Measurements from ENCODE around the gene TRIM29.

TRIM29 gene, protein sequence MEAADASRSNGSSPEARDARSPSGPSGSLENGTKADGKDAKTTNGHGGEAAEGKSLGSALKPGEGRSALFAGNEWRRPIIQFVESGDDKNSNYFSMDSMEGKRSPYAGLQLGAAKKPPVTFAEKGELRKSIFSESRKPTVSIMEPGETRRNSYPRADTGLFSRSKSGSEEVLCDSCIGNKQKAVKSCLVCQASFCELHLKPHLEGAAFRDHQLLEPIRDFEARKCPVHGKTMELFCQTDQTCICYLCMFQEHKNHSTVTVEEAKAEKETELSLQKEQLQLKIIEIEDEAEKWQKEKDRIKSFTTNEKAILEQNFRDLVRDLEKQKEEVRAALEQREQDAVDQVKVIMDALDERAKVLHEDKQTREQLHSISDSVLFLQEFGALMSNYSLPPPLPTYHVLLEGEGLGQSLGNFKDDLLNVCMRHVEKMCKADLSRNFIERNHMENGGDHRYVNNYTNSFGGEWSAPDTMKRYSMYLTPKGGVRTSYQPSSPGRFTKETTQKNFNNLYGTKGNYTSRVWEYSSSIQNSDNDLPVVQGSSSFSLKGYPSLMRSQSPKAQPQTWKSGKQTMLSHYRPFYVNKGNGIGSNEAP

DNA sequence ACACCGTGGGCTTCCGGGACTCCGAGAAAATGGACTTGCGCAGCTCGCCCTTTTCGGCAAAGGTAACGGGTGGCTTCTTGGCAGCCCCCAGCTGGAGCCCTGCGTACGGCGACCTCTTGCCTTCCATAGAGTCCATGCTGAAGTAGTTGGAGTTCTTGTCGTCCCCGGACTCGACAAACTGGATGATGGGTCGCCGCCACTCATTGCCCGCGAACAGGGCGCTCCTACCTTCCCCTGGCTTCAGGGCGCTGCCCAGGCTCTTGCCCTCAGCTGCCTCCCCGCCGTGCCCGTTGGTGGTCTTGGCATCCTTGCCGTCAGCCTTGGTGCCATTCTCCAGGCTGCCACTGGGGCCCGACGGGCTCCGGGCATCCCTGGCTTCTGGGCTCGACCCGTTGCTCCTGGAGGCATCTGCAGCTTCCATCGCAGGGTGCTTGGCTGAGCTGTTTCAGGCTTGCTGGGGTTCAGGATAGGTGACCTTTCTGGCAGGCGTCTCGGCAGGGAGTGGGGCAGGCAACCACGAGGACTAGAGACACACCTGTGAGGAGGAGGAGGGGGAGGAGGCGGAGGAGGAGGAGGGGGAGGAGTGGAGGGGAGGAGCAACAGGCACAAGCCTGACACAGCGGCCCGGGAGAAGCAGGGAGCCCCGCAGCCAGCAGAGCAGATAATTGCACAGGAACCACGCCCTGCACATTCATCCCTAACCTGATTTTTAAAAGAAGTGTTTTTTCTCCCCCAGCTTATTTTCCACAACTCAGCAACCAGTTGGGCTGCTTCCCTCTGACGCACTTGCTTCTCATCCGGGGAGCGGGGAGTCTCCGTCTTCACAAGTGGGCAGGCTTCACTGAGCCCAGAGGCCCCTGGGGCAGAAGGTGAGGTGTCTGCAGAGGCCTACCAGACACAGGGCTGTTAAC, at the start of gene TRIM29:
Gene TRIM29, minus strand, starts transcription at position 503 of the 911 bp plus-strand sequence. Its CDS starts 82 bp downstream, at position 421.
- Histone ChIP-seq H3K36me3 (ENCODE audit: insufficient read depth, low read length) (no peaks in the 10 kb centered on the region), H3K27me3 (ENCODE audit: insufficient read depth, low read length) (peaks cover 29% of the 10 kb centered on the region), H2AFZ (ENCODE audit: low read depth, low read length) (no peak within 1 kb of the TSS), H3K4me1 (ENCODE audit: insufficient read depth, low read length) (no peaks in the 10 kb centered on the region), H3K4me3 (ENCODE audit: low read length) (no peak within 1 kb of the TSS), H3K9me3 (ENCODE audit: low read length) (no peaks in the 10 kb centered on the region)

DNA sequence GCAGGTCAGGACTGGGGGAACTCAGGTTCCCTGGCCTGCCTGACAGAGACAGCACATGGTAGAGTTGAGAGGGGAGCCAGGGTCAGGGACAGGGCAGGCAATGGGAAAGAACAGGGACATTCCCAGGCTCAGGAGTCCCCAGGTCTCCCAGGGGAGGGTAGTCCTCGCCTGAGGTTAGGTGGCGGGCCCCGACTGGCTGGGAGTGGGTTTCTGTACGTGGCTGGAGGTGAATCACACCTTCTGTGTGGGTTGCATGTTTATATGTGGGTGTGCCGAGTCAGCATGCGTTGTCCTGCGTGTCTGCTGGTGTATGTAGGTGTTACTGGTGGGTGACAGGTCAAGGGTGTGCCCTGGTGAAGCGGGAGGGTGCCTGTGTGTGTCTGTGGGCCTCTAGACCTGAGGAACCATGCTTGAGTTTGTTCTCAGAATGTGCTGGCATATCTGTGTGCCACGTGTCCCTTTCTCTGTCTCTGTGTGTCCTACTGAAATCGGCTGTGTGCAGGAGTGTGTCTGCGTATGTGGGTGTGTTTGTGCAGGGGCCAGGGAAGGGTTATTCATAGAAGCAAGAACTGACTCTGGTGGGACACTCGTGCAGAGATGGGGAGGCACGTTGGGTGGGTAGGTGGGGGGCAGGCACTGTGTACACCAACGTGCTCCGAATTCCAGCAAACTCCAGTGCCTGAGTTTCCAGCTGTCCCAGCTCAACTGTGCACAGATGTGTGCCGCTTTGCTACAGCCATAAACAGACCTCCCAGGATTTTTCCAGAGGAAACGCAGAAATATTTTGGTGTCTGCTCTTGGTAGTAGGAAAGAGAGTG, 49.1 kb upstream of the TRIM29 start:
- H3K36me3 ChIP-seq (ENCODE audit: insufficient read depth, low read length), result no peaks in the 10 kb centered on the region

DNA sequence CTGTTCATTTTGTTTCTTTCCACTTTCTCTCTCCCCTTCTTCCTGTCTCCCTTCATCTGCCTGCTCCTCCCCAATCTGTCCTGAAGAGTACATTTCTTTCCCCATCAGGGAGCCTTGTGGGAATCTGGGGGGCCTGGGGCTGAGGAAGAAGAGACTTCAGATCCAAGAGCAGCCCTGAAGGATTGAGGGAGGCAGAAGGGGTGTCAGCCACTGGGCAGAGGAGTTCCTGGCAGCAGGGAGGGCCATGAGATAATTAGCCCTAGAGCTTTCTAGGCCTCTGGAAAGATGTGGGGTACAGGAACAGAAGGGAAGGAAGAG, 48.5 kb upstream of the TRIM29 start:
- H3K4me1 ChIP-seq (ENCODE audit: insufficient read depth, low read length), result peaks cover 32% of the 10 kb centered on the region
- H2AFZ ChIP-seq (ENCODE audit: low read depth, low read length), result no peak overlapping the region
- peaks cover 4% of the 10 kb centered on the region for H3K9me3 ChIP-seq (ENCODE audit: low read length)
- H3K4me3 ChIP-seq (ENCODE audit: low read length), result no peak overlapping the region
- no peaks in the 10 kb centered on the region for H3K36me3 ChIP-seq (ENCODE audit: insufficient read depth, low read length)
- no peaks in the 10 kb centered on the region for H3K27me3 ChIP-seq (ENCODE audit: insufficient read depth, low read length)

More for the DNA sequence above, 49.1 kb upstream of the TRIM29 start:
- no peak overlapping the region for H2AFZ ChIP-seq (ENCODE audit: low read depth, low read length)
- H3K4me1 ChIP-seq (ENCODE audit: insufficient read depth, low read length), result peaks cover 27% of the 10 kb centered on the region
- peaks cover 4% of the 10 kb centered on the region for H3K9me3 ChIP-seq (ENCODE audit: low read length)
- no peak overlapping the region for H3K4me3 ChIP-seq (ENCODE audit: low read length)
- no peaks in the 10 kb centered on the region for H3K27me3 ChIP-seq (ENCODE audit: insufficient read depth, low read length)

DNA sequence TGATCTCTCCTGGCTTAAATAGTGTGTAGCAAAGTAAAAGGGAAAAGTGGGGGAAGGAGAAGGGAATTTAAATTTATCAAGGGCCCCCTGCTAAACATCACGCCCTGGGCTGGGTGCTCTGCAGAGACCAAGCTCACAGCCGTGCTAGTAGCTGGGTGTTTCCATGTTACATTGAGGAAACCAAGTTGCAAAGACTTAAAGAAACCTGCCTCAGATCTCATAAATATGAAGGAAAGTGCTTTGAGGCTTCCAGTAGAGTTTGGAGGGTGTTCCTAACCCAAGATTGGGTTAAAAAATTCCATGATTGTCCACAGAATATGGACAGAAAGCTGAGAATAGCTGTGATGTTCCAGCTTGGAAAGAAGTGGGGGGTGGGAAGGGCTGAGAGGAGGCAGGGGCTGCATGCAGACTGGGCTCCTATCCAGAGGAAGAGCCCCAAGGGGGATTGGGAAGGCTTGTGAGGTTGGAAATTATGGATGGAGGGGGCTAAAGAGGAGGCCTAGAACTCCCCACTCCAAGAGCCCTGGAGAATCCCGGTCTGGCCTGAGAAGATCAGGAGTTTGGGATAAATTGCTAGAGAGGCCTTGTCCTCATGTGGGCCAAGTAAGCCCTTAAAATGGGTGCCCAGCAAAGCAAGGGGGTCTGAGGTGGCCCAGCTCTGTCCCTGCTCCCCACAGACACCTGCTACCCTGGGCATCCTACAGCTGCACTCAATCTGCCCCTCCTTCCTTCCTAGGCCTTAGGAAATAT, 48.0 kb upstream of the TRIM29 start:
- no peaks in the 10 kb centered on the region for H3K36me3 ChIP-seq (ENCODE audit: insufficient read depth, low read length)
- H3K4me1 ChIP-seq (ENCODE audit: insufficient read depth, low read length), result peaks cover 38% of the 10 kb centered on the region
- H2AFZ ChIP-seq (ENCODE audit: low read depth, low read length), result no peak overlapping the region
- no peaks in the 10 kb centered on the region for H3K27me3 ChIP-seq (ENCODE audit: insufficient read depth, low read length)
- no peak overlapping the region for H3K4me3 ChIP-seq (ENCODE audit: low read length)
- H3K9me3 ChIP-seq (ENCODE audit: low read length), result peaks cover 4% of the 10 kb centered on the region

DNA sequence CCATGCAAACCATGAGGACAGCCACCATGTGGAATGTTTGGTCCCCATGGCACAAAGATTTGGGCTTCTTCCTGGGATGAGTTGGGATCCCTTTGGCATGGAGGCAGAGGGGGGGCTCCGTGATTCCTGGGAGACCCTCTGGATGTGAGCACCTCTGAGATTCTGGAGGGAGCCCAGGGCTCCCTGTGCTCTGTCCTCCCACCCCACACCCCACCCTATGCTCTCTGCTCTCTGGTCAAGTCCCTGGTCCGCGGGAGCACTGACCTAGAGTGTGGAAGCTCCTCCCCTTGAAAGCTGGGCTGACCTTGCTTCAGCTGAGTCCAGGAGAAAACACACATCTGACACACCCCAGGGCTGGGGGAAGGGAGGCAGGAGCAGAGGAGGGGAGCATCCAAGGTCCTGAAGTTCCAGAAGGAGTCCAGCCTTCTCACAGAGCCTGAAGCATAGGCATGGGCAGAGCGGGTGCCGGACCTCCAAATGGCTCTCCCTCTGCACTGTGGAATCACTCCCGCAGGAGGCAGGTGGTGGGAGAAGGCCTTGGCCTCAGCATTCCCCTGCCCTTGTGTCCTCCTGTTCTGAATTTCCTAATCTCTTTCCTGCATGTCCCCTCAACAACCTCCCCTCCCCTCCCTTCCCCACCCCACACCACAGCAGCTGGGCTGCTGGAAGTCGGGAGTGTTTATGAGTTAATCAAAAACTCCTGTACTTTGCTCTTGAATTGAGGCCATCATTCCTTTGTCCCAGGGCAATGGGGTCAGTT, 47.2 kb upstream of the TRIM29 start:
- H3K36me3 ChIP-seq (ENCODE audit: insufficient read depth, low read length), result no peaks in the 10 kb centered on the region
- no peak overlapping the region for H3K4me3 ChIP-seq (ENCODE audit: low read length)
- no peaks in the 10 kb centered on the region for H3K27me3 ChIP-seq (ENCODE audit: insufficient read depth, low read length)
- H3K4me1 ChIP-seq (ENCODE audit: insufficient read depth, low read length), result peaks cover 45% of the 10 kb centered on the region
- H2AFZ ChIP-seq (ENCODE audit: low read depth, low read length), result no peak overlapping the region
- peaks cover 4% of the 10 kb centered on the region for H3K9me3 ChIP-seq (ENCODE audit: low read length)

DNA sequence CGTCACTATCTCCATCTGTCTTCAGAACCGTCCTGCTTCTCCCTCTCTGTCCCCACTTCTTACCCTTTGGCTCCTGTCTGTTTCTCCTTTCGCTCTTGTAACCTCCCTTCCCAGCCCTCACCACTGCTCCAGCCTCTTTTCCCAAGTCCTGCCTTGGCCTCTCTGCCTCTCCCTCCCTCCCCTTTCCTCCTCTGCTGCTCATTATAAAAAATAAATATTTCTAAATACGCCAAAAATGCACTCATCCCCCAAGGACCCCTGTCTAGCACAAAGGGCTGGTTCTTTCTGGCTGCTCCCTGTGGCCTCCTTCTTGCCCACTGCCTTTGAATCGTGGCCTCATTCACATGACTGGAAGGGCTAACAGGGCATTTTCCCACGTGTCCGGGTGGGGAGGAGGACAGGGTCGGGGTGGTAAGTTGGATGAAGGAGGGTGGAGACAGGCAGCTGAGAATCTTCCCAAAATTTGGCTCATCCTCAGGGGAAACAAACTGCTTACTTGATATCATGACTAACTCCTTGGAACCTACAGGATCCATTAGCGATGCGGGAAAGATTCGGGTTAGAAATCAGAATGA, 46.5 kb upstream of the TRIM29 start:
- Histone ChIP-seq H3K36me3 (ENCODE audit: insufficient read depth, low read length) (no peaks in the 10 kb centered on the region), H2AFZ (ENCODE audit: low read depth, low read length) (no peak overlapping the region), H3K4me1 (ENCODE audit: insufficient read depth, low read length) (peaks cover 50% of the 10 kb centered on the region)

DNA sequence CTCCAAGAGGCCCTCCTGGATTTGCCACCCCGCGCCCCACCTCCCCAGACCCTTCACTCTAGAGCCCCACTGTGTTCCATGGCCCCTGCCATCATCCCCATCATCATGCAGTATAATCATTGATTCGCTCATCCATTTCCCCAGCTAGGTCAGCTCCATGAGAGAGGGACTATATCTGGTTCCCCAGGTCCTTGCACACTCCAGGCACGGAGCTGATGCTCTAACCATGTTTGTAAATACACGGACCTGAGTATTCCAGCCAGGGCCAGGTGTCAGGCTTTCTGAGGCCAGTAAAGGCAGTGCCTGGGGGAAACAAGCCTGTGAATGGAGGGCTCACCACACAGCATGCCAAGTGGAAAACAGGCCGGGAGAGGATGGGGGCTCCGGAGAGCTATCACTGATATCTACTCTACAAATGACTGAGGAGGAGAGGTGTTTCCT, 45.8 kb upstream of the TRIM29 start:
- H3K4me1 ChIP-seq (ENCODE audit: insufficient read depth, low read length), result peaks cover 57% of the 10 kb centered on the region
- no peak overlapping the region for H3K4me3 ChIP-seq (ENCODE audit: low read length)
- H3K36me3 ChIP-seq (ENCODE audit: insufficient read depth, low read length), result no peaks in the 10 kb centered on the region
- no peaks in the 10 kb centered on the region for H3K9me3 ChIP-seq (ENCODE audit: low read length)
- H2AFZ ChIP-seq (ENCODE audit: low read depth, low read length), result no peak overlapping the region
- H3K27me3 ChIP-seq (ENCODE audit: insufficient read depth, low read length), result no peaks in the 10 kb centered on the region

More for the DNA sequence above, 46.5 kb upstream of the TRIM29 start:
- Histone ChIP-seq H3K4me3 (ENCODE audit: low read length) (no peak overlapping the region), H3K9me3 (ENCODE audit: low read length) (peaks cover 4% of the 10 kb centered on the region), H3K27me3 (ENCODE audit: insufficient read depth, low read length) (no peaks in the 10 kb centered on the region)

DNA sequence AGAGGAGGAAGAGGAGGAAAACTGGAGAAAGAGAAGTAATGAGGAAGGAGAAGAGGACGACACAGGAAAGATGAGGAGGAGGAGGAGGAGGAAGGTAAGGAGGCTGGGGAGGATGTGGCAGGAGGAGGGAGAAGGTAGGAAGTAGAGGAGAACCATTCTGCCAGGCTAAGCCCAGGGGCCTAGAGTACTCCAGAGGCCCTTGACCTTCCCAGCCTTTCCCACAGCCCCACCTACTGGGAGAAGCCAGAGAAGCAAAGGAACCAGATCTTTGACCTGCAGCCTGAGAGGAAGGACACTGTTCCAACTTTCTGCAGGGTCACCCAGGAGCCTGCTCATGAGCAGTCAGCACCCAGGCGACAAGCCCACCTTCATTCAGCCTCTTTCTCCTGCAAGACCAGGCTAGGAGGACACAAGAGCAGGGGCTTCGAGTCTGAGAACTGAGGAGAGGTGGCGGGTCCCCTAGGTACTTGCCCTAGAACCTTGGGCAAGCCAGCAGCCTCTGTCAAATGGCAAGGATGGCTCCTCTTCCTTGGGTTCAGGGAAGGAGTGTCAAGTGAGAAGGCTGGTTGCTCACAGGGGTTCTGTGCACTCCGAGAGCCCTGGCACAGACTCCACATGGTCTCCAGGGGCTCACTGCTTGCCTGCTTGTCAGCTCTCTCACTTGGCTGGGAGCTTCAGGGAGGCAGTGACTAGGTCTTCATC, 45.0 kb upstream of the TRIM29 start:
- no peak overlapping the region for H3K4me3 ChIP-seq (ENCODE audit: low read length)
- no peaks in the 10 kb centered on the region for H3K36me3 ChIP-seq (ENCODE audit: insufficient read depth, low read length)
- H3K4me1 ChIP-seq (ENCODE audit: insufficient read depth, low read length), result peaks cover 60% of the 10 kb centered on the region
- H3K27me3 ChIP-seq (ENCODE audit: insufficient read depth, low read length), result no peaks in the 10 kb centered on the region
- H3K9me3 ChIP-seq (ENCODE audit: low read length), result no peaks in the 10 kb centered on the region
- no peak overlapping the region for H2AFZ ChIP-seq (ENCODE audit: low read depth, low read length)

DNA sequence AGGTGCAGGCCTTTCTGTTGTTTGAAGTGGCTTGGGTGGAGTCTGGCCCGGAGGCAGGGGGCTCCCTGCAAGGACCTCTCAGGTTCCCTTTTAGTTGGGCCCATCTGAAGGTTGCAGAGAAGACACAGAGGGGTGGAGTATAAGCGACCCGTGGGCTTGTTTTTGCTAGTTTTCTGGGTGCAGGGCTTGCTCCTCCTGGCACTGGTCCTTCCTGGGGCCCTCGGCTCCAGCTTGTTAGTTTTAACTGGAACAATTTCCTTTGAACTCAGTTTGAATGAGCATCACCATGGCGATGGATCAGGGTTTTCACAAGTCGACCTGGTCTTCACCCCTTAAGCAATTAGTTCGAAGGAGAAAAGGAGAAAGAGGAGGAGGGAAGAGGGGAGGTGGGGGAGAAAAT, 44.5 kb upstream of the TRIM29 start:
- no peak overlapping the region for H2AFZ ChIP-seq (ENCODE audit: low read depth, low read length)
- no peaks in the 10 kb centered on the region for H3K9me3 ChIP-seq (ENCODE audit: low read length)
- peaks cover 57% of the 10 kb centered on the region for H3K4me1 ChIP-seq (ENCODE audit: insufficient read depth, low read length)
- no peaks in the 10 kb centered on the region for H3K36me3 ChIP-seq (ENCODE audit: insufficient read depth, low read length)
- H3K27me3 ChIP-seq (ENCODE audit: insufficient read depth, low read length), result no peaks in the 10 kb centered on the region
- no peak overlapping the region for H3K4me3 ChIP-seq (ENCODE audit: low read length)

DNA sequence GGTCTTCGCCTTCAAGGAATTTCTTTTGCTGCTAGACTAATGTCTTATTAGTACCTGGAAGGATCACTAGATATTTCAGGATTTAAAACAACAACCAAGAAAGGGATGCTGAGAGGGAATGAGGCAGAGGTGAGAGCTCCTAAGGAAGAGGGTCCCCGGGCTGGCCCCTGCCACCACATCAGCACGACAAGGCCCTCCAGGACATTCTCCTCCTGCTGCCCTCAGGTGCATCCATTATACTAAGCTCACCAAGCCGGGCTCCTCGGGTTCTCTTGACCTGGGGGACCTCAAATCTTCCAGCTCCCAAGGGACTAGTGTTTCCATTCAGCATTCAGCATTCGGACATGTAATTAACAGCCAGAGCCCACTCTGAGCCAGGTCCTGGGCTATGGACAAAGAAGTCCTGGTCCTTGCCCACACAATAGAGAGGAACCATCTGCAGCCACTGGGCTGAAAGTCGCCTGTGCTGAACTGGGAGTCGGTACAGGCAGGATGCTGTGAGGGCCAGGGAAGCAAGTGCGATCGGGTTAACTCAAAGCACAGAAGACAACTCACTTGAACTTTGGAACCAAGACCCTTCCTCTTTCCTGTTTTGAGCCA, 43.6 kb upstream of the TRIM29 start:
- no peak overlapping the region for H2AFZ ChIP-seq (ENCODE audit: low read depth, low read length)
- H3K4me3 ChIP-seq (ENCODE audit: low read length), result no peak overlapping the region
- no peaks in the 10 kb centered on the region for H3K36me3 ChIP-seq (ENCODE audit: insufficient read depth, low read length)
- H3K9me3 ChIP-seq (ENCODE audit: low read length), result no peaks in the 10 kb centered on the region
- H3K27me3 ChIP-seq (ENCODE audit: insufficient read depth, low read length), result no peaks in the 10 kb centered on the region
- H3K4me1 ChIP-seq (ENCODE audit: insufficient read depth, low read length), result peaks cover 53% of the 10 kb centered on the region
